ENCODE measurements around the gene KIF5A.

DNA sequence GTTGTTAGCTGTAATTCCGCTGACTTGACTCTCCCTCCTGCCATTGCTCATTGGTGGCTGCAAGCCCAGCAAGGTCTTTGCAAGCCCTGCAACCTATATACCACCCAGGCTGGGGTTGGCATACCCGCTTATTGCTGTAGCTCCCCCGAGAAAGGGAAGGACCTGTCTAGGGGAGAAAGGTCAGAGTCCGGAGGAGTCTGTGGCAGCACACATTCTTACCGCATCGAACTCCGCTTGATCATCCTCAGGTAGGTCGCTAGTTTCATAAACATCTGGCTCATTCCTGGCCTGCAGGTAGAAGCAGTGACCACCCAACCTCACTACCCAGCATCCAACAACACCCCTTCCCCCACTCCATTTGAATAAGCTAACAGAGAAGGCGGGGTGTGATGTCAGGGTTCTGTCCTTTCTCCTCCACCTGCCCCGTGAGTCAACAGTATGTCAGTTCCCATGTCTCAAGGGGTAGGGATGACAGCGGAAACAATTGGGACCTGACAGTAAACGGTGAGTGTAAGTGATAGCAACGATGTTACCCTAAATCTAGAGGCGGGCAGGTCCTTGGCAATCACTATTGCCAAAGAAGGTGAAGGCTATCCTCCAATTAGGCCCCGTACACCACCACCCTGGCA is 3.9 kb upstream of the KIF5A start:
- TF ChIP-seq, protein P1, sequence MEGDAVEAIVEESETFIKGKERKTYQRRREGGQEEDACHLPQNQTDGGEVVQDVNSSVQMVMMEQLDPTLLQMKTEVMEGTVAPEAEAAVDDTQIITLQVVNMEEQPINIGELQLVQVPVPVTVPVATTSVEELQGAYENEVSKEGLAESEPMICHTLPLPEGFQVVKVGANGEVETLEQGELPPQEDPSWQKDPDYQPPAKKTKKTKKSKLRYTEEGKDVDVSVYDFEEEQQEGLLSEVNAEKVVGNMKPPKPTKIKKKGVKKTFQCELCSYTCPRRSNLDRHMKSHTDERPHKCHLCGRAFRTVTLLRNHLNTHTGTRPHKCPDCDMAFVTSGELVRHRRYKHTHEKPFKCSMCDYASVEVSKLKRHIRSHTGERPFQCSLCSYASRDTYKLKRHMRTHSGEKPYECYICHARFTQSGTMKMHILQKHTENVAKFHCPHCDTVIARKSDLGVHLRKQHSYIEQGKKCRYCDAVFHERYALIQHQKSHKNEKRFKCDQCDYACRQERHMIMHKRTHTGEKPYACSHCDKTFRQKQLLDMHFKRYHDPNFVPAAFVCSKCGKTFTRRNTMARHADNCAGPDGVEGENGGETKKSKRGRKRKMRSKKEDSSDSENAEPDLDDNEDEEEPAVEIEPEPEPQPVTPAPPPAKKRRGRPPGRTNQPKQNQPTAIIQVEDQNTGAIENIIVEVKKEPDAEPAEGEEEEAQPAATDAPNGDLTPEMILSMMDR (IDR thresholded peaks at IDR 0.05): no peak
- TF ChIP-seq POLR2A (IDR thresholded peaks at IDR 0.05): no peak

All from right lobe of liver (tissue), 4 donors.